GM12892 (cell line): Measurements from ENCODE around the gene ARPIN.

ENCODE experiments used
- POLR2A ChIP-seq: IDR thresholded peaks from 2 replicates; pipeline ENCODE4 v1.6.1; 2011; ENCODE audit warnings: low read depth, low read length, control low read depth
- POLR2AphosphoS5 ChIP-seq: IDR thresholded peaks from 2 replicates; pipeline ENCODE4 v1.6.1; 2011; ENCODE audit warnings: low read depth, low read length, control low read depth

- TF ChIP-seq POLR2A, result no peak
- no peak for TF ChIP-seq POLR2AphosphoS5
Observed at GRCh38 chr15:89899295-89899945, 13.3 kb downstream of the ARPIN start.
